ENCODE measurements around the gene NRXN2.

- TF ChIP-seq CTCF (IDR thresholded peaks at IDR 0.05; ENCODE audit: low read depth, low read length, poor library complexity, severe bottlenecking) = no peak
- no peak for TF ChIP-seq EZH2phosphoT487 (IDR thresholded peaks at IDR 0.05; ENCODE audit: borderline replicate concordance, low read length)
These were observed 91.3 kb downstream of the NRXN2 start for GRCh38 chr11:64631675-64632074.
